Measurements from ENCODE around the gene IDH3B. TPM values are rescaled to one million over a fixed set of nuclear protein-coding genes. Genes with fewer than 3 reads are reported as not detected.

IDH3B gene
- total RNA-seq, 1 donor from 2014 or later, result 116 TPM

DNA sequence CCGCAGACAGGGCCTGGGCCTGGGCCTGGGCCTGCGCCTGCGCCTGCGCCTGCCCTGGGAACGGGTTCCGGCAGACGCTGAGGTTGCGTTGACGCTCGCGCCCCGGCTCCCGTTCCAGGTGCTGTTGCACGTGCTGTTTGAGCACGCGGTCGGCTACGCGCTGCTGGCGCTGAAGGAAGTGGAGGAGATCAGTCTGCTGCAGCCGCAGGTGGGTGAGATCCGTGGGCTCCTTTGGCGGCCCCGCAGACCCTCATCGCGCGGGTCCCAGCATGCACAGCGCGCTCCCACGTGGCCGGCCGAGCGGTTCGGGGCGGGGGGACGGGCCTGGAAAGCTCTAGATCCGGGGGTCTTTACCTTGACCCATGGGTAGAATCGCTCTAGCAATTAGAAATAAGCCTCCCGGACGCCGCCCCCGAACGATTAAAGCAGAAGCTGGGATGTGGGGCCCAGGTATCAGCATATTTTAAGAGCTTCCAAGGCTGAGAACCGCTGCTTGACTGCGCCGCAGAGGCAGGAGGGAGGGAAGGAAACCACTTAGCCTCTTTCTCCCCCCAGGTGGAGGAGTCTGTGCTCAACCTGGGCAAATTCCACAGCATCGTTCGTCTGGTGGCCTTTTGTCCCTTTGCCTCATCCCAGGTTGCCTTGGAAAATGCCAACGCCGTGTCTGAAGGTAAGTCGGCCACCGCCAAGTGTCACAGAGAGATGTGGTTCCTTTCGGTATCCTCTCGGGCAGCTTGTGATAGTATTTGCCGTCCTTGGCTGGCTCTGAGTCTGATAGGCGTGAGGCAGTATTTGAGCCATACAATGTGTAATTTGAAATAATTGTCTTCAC is 11.1 kb downstream of the IDH3B start:
- peak overlapping the region; percentile 92 for H3K4me3 Mint-ChIP-seq

GRCh38 chr20:2651772-2652723 is 12.0 kb downstream of the IDH3B start, which contains the start of gene NOP56:
NOP56 (plus strand) TSS chr20:2652632; CDS start chr20:2652661, 29 bp downstream.
- intact Hi-C loops (cut with micrococcal nuclease), result loop anchor here (1.0 to 10.0 kb wide), 8 partner anchors 12 to 1817 kb away; partner anchors contain the start of genes FAM110A, IDH3B, MRPS26 and SNRPB
- Mint-ChIP-seq H3K27ac (peak within 1 kb of the TSS; percentile 93), H3K4me3 (peak within 1 kb of the TSS; percentile 93), H3K27me3 (ENCODE audit: insufficient read depth) (no peaks in the 10 kb centered on the region), H3K36me3 (ENCODE audit: low read depth) (peaks cover 39% of the 10 kb centered on the region), H3K4me1 (ENCODE audit: low read depth) (peaks cover 24% of the 10 kb centered on the region), H3K9me3 (no peaks in the 10 kb centered on the region)
- peak; percentile 94 for DNase-seq (ENCODE audit: low spot score)

More for the DNA sequence above, 11.1 kb downstream of the IDH3B start:
- intact Hi-C loops (cut with micrococcal nuclease), result loop anchor here (1.0 to 10.0 kb wide), 7 partner anchors 11 to 1818 kb away; partner anchors contain the start of genes FAM110A, IDH3B, MRPS26 and SNRPB
- peaks cover 47% of the 10 kb centered on the region for H3K36me3 Mint-ChIP-seq (ENCODE audit: low read depth)
- DNase-seq (ENCODE audit: low spot score), result no peak
- H3K9me3 Mint-ChIP-seq, result no peaks in the 10 kb centered on the region
- H3K4me1 Mint-ChIP-seq (ENCODE audit: low read depth), result peaks cover 33% of the 10 kb centered on the region
- no peaks in the 10 kb centered on the region for H3K27me3 Mint-ChIP-seq (ENCODE audit: insufficient read depth)
- peak overlapping the region; percentile 83 for H3K27ac Mint-ChIP-seq

DNA sequence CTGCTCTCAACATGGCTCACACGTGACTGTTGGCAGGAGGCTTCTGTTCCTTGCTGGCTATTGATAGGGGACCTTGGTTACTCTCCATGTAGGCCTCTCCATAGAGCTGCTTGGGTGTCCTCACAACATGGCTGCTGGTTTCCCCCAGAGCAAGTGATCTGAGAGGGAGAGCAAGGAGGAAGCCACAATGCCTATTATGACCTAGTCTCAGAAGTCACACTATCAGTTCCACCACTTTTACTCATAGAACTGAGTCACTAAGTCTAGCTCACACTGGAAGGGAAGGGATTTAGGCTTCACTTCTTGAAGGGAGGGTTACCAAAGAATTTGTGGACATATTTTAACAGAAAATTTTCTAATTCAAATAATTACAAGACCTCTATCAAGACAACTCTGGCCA is 20.3 kb downstream of the IDH3B start:
- no peaks in the 10 kb centered on the region for H3K9me3 Mint-ChIP-seq
- H3K4me3 Mint-ChIP-seq, result no peak overlapping the region

GRCh38 chr20:2640899-2641298 is 23.1 kb downstream of the IDH3B start:
- Mint-ChIP-seq H3K9me3 (no peaks in the 10 kb centered on the region), H3K4me1 (ENCODE audit: low read depth) (no peaks in the 10 kb centered on the region), H3K36me3 (ENCODE audit: low read depth) (peaks cover 2% of the 10 kb centered on the region), H3K4me3 (no peak overlapping the region), H3K27ac (no peak overlapping the region), H3K27me3 (ENCODE audit: insufficient read depth) (peaks cover 6% of the 10 kb centered on the region)
- DNase-seq (ENCODE audit: low spot score), result no peak
- intact Hi-C loops (cut with micrococcal nuclease), result no loop called here

More for the DNA sequence above, 20.3 kb downstream of the IDH3B start:
- DNase-seq (ENCODE audit: low spot score), result no peak
- H3K27me3 Mint-ChIP-seq (ENCODE audit: insufficient read depth), result peaks cover 3% of the 10 kb centered on the region
- no peaks in the 10 kb centered on the region for H3K4me1 Mint-ChIP-seq (ENCODE audit: low read depth)
- H3K27ac Mint-ChIP-seq, result no peak overlapping the region
- intact Hi-C loops (cut with micrococcal nuclease), result no loop called here
- peaks cover 2% of the 10 kb centered on the region for H3K36me3 Mint-ChIP-seq (ENCODE audit: low read depth)

GRCh38 chr20:2640260-2640659 is 23.8 kb downstream of the IDH3B start:
- Mint-ChIP-seq H3K4me1 (ENCODE audit: low read depth) (no peaks in the 10 kb centered on the region), H3K27me3 (ENCODE audit: insufficient read depth) (peaks cover 3% of the 10 kb centered on the region), H3K9me3 (no peaks in the 10 kb centered on the region), H3K27ac (no peak overlapping the region), H3K4me3 (no peak overlapping the region), H3K36me3 (ENCODE audit: low read depth) (peaks cover 2% of the 10 kb centered on the region)
- intact Hi-C loops (cut with micrococcal nuclease), result no loop called here
- no peak for DNase-seq (ENCODE audit: low spot score)

DNA sequence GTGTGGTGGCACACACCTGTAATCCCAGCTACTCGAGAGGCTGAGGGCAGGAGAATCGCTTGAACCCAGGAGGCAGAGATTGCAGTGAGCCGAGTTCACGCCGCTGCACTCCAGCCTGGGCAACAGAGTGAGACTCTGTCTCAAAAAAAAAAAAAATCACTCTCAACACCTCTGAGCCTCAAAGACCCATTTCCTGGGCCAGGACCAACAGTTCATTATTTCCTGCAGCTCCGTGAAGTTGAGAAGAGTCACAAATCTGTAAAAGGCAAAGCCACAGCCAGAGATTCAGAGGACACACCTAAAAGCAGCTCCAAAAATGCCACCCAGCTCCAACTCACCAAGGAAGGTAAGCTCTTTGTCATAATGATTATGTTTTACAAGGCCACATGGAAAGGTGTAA is 26.8 kb downstream of the IDH3B start:
- Mint-ChIP-seq H3K4me1 (ENCODE audit: low read depth) (no peaks in the 10 kb centered on the region), H3K4me3 (no peak overlapping the region)
- intact Hi-C loops (cut with micrococcal nuclease), result no loop called here

DNA sequence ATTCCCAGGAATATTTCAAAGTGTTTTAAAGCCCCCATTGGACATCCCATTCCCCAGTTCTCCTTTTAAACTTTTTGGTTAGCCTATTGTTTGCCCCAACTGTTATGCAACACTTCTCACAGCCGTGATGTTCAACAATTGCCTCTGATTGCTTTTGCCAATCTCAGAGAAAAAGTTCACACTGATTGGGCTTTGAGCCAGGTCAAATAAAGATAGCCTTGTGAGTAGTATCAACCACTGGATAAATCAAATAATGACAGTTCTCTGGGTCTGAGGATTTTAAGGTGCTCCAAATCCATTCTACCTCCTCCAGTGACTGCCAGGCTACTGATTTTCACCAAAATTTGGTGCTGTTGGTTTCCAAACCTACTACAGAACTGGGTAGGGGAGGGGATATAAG is 30.6 kb downstream of the IDH3B start:
- Mint-ChIP-seq H3K36me3 (ENCODE audit: low read depth) (no peaks in the 10 kb centered on the region), H3K27me3 (ENCODE audit: insufficient read depth) (peaks cover 24% of the 10 kb centered on the region), H3K9me3 (no peaks in the 10 kb centered on the region), H3K4me1 (ENCODE audit: low read depth) (no peaks in the 10 kb centered on the region), H3K4me3 (no peak overlapping the region), H3K27ac (no peak overlapping the region)
- intact Hi-C loops (cut with micrococcal nuclease), result no loop called here
- DNase-seq (ENCODE audit: low spot score), result no peak

More for the DNA sequence above, 26.8 kb downstream of the IDH3B start:
- no peaks in the 10 kb centered on the region for H3K36me3 Mint-ChIP-seq (ENCODE audit: low read depth)
- H3K9me3 Mint-ChIP-seq, result no peaks in the 10 kb centered on the region
- H3K27ac Mint-ChIP-seq, result no peak overlapping the region
- H3K27me3 Mint-ChIP-seq (ENCODE audit: insufficient read depth), result peaks cover 17% of the 10 kb centered on the region
- DNase-seq (ENCODE audit: low spot score), result no peak

- intact Hi-C loops (cut with micrococcal nuclease), result no loop called here
- no peak for DNase-seq (ENCODE audit: low spot score)
- H3K27me3 Mint-ChIP-seq (ENCODE audit: insufficient read depth), result peaks cover 26% of the 10 kb centered on the region
- H3K36me3 Mint-ChIP-seq (ENCODE audit: low read depth), result no peaks in the 10 kb centered on the region
- no peaks in the 10 kb centered on the region for H3K9me3 Mint-ChIP-seq
- H3K4me3 Mint-ChIP-seq, result no peak overlapping the region
- no peak overlapping the region for H3K27ac Mint-ChIP-seq
- no peaks in the 10 kb centered on the region for H3K4me1 Mint-ChIP-seq (ENCODE audit: low read depth)
Measured at GRCh38 chr20:2631228-2631627, 32.8 kb downstream of the IDH3B start.

DNA sequence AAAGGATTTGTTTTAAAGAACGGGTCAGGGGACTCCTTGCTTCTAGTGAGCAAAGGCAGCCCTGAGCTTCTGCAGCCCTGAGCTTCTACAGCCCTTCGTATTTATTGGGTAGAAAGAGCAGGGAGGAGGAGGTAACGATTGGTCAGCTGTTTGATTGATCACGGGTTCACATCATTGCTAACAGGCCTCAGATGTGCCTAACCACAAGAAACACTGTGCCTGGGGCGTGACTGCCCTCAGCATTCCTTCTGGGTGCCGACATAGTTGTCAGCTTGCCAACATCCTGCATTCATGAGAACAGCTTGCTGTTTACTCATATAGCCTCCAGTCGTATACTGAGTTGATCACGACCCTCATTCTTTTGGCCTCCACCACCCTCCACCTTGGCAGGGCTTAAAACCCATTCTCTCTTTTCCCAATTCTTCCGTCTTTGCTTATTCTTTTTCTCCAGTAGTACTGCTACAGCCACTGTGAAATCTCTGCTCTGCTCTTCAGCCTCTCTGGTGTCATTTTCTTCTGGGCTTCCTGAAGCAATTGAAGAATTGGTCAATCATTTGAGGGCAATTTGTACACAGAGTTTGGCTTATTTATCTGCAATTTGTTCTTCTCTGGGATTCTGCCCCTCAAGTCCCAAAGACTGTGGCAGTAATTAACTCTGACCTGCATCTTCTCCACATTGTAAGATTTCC is 37.0 kb downstream of the IDH3B start:
- Mint-ChIP-seq H3K27ac (no peak overlapping the region), H3K9me3 (no peaks in the 10 kb centered on the region), H3K4me3 (no peak overlapping the region), H3K36me3 (ENCODE audit: low read depth) (no peaks in the 10 kb centered on the region), H3K27me3 (ENCODE audit: insufficient read depth) (peaks cover 27% of the 10 kb centered on the region), H3K4me1 (ENCODE audit: low read depth) (no peaks in the 10 kb centered on the region)
- intact Hi-C loops (cut with micrococcal nuclease), result no loop called here
- DNase-seq (ENCODE audit: low spot score), result no peak

GRCh38 chr20:2625062-2625461 is 39.0 kb downstream of the IDH3B start:
- H3K27ac Mint-ChIP-seq, result no peak overlapping the region
- intact Hi-C loops (cut with micrococcal nuclease), result no loop called here
- H3K27me3 Mint-ChIP-seq (ENCODE audit: insufficient read depth), result peaks cover 21% of the 10 kb centered on the region

GRCh38 chr20:2624190-2624589 is 39.8 kb downstream of the IDH3B start:
- H3K36me3 Mint-ChIP-seq (ENCODE audit: low read depth), result no peaks in the 10 kb centered on the region
- H3K4me1 Mint-ChIP-seq (ENCODE audit: low read depth), result no peaks in the 10 kb centered on the region
- H3K9me3 Mint-ChIP-seq, result no peaks in the 10 kb centered on the region
- intact Hi-C loops (cut with micrococcal nuclease), result no loop called here
- H3K4me3 Mint-ChIP-seq, result no peak overlapping the region
- DNase-seq (ENCODE audit: low spot score), result no peak
- H3K27ac Mint-ChIP-seq, result no peak overlapping the region
- H3K27me3 Mint-ChIP-seq (ENCODE audit: insufficient read depth), result peaks cover 24% of the 10 kb centered on the region

More at GRCh38 chr20:2625062-2625461, 39.0 kb downstream of the IDH3B start:
- H3K9me3 Mint-ChIP-seq, result no peaks in the 10 kb centered on the region
- no peaks in the 10 kb centered on the region for H3K4me1 Mint-ChIP-seq (ENCODE audit: low read depth)
- no peak overlapping the region for H3K4me3 Mint-ChIP-seq
- no peak for DNase-seq (ENCODE audit: low spot score)
- no peaks in the 10 kb centered on the region for H3K36me3 Mint-ChIP-seq (ENCODE audit: low read depth)

GRCh38 chr20:2619961-2620595 is 43.9 kb downstream of the IDH3B start:
- intact Hi-C loops (cut with micrococcal nuclease), result no loop called here
- Mint-ChIP-seq H3K4me3 (no peak overlapping the region), H3K4me1 (ENCODE audit: low read depth) (no peaks in the 10 kb centered on the region), H3K27ac (no peak overlapping the region), H3K27me3 (ENCODE audit: insufficient read depth) (peaks cover 16% of the 10 kb centered on the region), H3K36me3 (ENCODE audit: low read depth) (no peaks in the 10 kb centered on the region), H3K9me3 (no peaks in the 10 kb centered on the region)
- no peak for DNase-seq (ENCODE audit: low spot score)
